NB4 (cell line): ENCODE data around the gene ITGB3.

Experiments used
- CTCF ChIP-seq: IDR thresholded peaks from one replicate; pipeline ENCODE4 v1.5.1; 2012; ENCODE audit warnings: low read depth, low read length
- MAX ChIP-seq: IDR thresholded peaks from 2 replicates; pipeline ENCODE4 v1.6.1; 2011; ENCODE audit warnings: low read depth, low read length
- MYC ChIP-seq: IDR thresholded peaks from 2 replicates; pipeline ENCODE4 v1.6.1; 2011; ENCODE audit warnings: low read depth, low read length
- POLR2A ChIP-seq: IDR thresholded peaks from 2 replicates; pipeline ENCODE4 v1.6.1; 2011; ENCODE audit warnings: mild to moderate bottlenecking; ENCODE audit not compliant: insufficient read length; ENCODE audit errors: extremely low read depth

- TF ChIP-seq POLR2A (no peak), CTCF (no peak), MYC (no peak), MAX (no peak)
Observed at GRCh38 chr17:47297661-47298400, 44.2 kb downstream of the ITGB3 start.
